Kidney epithelial cell (primary cell): Measurements from ENCODE around the gene TICAM2. TPM values are rescaled to one million over a fixed set of nuclear protein-coding genes. Genes with fewer than 3 reads are reported as not detected.
A peak's percentile ranks its signal among the peaks of the same experiment; 100 is the strongest.
"Not testable (repeated sequence)": the region's sequence is repeated elsewhere in the genome, so short reads cannot be mapped to it uniquely, and the experiment has no call there.

Experiments used
- DNase-seq: peaks from one replicate; pipeline ENCODE4 v3.0.0-alpha.2; 2010; ENCODE audit warnings: low read depth
- H3K27me3 ChIP-seq: 2 replicates; pipeline ENCODE4 v1.6.0; 2011; ENCODE audit warnings: low read length; ENCODE audit not compliant: control insufficient read depth, insufficient read depth
- H3K36me3 ChIP-seq: 2 replicates; pipeline ENCODE4 v1.5.1; 2011; ENCODE audit warnings: low read length; ENCODE audit not compliant: control insufficient read depth, insufficient read depth
- H3K4me3 ChIP-seq: 2 replicates; pipeline ENCODE4 v1.5.1; 2011; ENCODE audit warnings: low read depth, mild to moderate bottlenecking, control low read depth, low read length
- total RNA-seq: library from RNA; depleted of rRNA; stranded (reverse); fragments of >200 nt; gene quantifications from 2 replicates; pipeline ENCODE4 v1.2.3, GENCODE V29; 2015
- TF ChIP-seq, protein P1 (sequence below): IDR thresholded peaks from 2 replicates; pipeline ENCODE4 v1.5.1; 2011; ENCODE audit warnings: mild to moderate bottlenecking, moderate library complexity, low read length, control low read depth, inconsistent platforms; ENCODE audit not compliant: insufficient read depth, poor library complexity, severe bottlenecking

TICAM2 gene, protein sequence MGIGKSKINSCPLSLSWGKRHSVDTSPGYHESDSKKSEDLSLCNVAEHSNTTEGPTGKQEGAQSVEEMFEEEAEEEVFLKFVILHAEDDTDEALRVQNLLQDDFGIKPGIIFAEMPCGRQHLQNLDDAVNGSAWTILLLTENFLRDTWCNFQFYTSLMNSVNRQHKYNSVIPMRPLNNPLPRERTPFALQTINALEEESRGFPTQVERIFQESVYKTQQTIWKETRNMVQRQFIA
- 0.55 and 2.3 TPM in 2 replicates for total RNA-seq

DNA sequence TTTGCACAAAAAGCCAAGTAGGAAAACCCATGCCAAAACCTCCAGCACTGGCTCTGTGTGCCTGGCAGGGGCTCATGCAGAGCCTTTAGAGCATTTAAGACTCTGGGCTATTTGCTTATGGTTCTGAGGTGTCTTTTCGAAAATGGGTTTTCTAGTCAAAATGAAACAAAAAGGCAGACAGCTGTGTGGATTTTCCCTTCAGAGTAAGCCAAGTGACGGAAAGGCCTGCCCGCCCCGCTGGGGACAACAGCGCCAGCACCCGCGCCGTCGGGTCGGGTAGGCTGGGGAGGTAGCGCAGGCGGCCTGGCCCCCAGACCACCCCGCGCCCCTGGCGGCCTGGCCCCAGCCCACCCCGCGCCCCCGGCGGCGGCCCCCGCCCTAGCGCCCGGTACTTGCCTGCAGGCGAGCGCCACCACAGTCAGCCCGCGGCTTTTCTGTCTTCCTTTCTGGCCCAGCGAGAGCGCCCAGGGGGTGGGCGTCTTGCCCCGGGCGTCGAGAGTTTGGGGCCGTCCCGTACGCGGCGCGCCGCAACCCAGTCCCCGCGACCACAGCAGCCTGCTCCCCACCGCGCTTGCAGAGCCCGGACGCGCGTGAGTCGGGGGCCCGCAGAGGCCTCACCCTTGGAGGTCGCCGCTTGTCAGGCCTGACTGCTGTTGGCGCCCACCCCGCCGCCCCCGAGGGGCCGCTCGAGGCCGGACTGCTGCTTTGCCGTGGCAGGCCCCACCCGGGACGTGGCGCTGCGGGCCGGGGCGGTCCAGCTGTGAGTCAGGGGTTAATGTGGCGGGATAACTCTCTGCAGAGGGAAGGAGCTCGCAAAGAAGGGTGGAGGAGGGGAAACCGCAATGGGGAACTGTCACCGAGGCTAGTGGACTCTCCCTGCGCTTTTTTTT lies at the start of gene TICAM2:
TICAM2 (minus strand) TSS at position 779 of the 890 bp plus-strand sequence. CDS start 21,223 bp downstream, outside the sequence.
- DNase-seq, result no peak
- Histone ChIP-seq H3K36me3 (no peaks in the 10 kb centered on the region), H3K27me3 (no peaks in the 10 kb centered on the region), H3K4me3 (peak within 1 kb of the TSS; percentile 55)
- TF ChIP-seq, protein P1, sequence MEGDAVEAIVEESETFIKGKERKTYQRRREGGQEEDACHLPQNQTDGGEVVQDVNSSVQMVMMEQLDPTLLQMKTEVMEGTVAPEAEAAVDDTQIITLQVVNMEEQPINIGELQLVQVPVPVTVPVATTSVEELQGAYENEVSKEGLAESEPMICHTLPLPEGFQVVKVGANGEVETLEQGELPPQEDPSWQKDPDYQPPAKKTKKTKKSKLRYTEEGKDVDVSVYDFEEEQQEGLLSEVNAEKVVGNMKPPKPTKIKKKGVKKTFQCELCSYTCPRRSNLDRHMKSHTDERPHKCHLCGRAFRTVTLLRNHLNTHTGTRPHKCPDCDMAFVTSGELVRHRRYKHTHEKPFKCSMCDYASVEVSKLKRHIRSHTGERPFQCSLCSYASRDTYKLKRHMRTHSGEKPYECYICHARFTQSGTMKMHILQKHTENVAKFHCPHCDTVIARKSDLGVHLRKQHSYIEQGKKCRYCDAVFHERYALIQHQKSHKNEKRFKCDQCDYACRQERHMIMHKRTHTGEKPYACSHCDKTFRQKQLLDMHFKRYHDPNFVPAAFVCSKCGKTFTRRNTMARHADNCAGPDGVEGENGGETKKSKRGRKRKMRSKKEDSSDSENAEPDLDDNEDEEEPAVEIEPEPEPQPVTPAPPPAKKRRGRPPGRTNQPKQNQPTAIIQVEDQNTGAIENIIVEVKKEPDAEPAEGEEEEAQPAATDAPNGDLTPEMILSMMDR, result no peak

DNA sequence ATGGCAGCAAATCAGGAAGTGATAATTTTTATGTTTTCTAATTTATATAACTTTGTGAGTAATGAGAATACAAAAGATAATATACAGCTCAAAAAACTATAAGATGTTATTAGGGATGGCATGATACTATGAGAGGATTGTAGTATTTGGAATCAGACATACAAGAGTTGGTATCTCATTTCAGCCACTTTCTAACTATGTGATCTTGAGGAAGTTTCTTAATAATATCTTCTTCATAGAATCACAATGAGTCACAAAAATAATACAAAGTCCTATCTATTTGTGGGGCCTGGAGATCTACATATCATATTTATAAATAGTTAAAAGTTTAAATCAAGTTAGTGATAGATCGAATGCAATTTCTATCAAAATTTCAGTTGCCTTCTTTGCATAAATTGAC lies 47.3 kb upstream of the TICAM2 start:
- Histone ChIP-seq H3K36me3 (no peaks in the 10 kb centered on the region), H3K27me3 (no peaks in the 10 kb centered on the region), H3K4me3 (no peak overlapping the region)
- DNase-seq, result no peak
- TF ChIP-seq, protein P1, result no peak

DNA sequence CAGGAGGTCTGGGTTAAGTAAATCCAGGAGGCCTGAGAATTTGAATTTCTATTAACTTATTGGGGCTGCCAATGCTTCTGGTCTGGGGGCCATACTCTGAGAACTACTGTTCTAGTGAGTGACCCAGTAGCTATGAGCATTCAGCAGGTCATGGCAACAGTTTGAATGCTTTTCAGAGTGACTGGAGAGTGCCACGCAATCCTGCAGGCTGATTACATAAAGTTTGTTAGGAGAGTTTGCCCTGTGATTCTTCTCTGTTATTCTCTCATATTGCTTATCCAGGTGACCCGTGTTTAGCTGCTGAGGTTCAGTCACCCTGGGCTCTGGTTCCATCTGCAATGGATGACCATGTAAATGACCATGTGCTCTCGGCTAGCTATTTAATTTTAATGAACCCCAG lies 45.8 kb upstream of the TICAM2 start:
- DNase-seq, result no peak
- TF ChIP-seq, protein P1, result no peak
- Histone ChIP-seq H3K4me3 (no peak overlapping the region), H3K36me3 (no peaks in the 10 kb centered on the region), H3K27me3 (no peaks in the 10 kb centered on the region)

DNA sequence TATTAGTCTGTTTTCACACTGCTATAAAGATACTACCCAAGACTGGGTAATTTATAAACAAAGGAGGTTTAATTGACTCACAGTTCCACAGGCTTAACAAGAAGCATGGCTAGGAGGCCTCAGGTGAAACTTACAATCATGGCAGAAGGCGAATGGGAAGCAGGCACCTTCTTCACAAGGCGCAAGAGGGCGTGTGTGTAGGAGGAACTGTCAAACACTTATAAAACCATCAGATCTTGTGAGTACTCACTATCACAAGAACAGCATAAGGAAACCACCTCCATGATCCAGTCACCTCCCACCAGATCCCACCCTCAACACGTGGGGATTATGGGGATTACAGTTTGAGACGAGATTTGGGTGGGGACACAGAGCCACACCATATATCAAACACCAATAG lies 43.1 kb upstream of the TICAM2 start:
- not testable (repeated sequence) for H3K36me3 ChIP-seq, H3K4me3 ChIP-seq, DNase-seq, H3K27me3 ChIP-seq

DNA sequence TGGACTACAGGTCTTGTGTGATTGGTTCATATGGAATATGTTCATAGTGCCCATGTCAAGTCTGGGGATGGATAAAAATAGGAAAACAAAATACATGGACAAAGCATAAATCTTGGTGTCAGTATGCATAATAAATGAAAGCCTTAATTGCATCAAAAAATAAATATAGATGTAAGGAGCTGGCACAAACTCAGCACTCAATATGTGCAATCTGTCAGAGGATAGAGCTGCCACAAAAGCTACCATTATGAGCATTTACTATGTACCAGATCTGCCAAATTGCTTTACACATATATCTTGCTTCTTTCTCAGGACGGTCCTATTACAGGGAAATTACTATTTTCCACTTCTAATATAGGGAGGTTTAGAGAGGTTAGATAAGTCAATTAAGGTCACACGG lies 41.8 kb upstream of the TICAM2 start:
- H3K36me3 ChIP-seq, result no peaks in the 10 kb centered on the region
- no peak overlapping the region for H3K4me3 ChIP-seq
- TF ChIP-seq, protein P1, result no peak
- DNase-seq, result no peak
- H3K27me3 ChIP-seq, result no peaks in the 10 kb centered on the region

DNA sequence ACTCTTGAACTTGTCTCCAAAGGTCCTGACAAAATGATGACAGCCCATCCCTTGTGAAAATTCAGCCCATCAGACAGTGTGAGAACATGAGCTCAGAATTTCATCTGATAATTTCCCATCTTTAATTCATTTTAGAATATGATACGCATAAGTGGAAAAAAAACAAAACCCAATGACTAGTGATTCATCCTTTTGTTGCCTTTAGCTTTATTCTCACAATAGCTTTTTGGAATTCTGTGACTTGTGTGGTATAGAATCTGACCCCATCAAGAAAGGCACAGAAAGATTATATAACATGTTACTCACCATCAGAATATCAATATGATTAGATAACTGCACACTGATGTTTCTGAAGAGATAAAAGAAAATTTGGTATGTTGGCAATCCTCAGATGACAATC lies 39.7 kb upstream of the TICAM2 start:
- DNase-seq, result no peak
- no peaks in the 10 kb centered on the region for H3K36me3 ChIP-seq
- H3K27me3 ChIP-seq, result no peaks in the 10 kb centered on the region
- TF ChIP-seq, protein P1, result no peak
- no peak overlapping the region for H3K4me3 ChIP-seq
